GM19035 (cell line): ENCODE results near the gene NUDT3.
"Not testable (repeated sequence)": the region's sequence is repeated elsewhere in the genome, so short reads cannot be mapped to it uniquely, and the experiment has no call there.

Source experiments
- ATAC-seq: cut with Tn5 transposase; IDR thresholded peaks from one replicate; pipeline ENCODE4 v1.9.1; 2021; ENCODE audit not compliant: unreplicated experiment

Gene NUDT3

DNA sequence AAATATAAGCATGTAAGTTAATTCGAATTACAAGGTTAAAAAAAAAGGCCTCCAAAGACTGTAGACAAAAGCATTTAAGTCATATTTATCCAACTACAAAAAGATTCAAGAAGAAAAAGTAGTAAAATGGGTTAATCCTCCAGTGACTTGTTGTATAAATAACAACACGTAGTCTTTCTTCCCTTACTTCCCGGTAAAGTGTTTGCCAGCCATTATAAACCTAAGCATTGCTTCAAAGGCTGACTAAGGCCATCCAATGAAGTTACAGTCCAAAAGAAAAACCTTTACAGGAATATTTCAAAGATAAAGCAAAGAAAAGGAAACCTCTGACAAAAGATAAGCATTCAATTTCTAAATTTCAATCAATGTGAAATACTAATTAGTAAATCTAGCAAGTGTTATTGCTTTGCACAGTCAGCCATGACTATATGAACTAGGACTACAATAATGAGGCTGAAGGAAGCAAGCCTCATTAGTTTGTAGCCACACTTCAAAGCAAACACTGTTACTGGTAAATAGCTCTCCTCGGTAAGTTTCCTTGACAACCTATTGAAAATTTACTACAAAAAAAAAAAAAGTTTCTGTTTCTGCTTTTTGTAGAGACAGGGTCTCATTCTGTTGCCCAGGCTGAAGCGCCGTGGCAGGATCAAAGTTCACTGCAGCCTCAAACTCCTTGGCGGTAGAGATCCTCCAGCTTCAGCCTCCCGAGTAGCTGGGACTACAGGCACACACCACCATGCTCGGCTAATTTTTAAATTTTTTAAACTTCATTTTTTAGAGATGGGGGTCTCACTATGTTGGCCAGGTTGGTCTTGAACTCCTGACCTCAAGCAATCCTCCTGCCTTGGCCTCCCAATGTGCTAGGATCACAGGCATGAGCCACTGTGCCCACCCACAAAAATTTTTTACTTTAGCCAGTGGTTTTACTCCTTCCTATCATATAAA, 46.0 kb downstream of the NUDT3 start:
- ATAC-seq = no peak

DNA sequence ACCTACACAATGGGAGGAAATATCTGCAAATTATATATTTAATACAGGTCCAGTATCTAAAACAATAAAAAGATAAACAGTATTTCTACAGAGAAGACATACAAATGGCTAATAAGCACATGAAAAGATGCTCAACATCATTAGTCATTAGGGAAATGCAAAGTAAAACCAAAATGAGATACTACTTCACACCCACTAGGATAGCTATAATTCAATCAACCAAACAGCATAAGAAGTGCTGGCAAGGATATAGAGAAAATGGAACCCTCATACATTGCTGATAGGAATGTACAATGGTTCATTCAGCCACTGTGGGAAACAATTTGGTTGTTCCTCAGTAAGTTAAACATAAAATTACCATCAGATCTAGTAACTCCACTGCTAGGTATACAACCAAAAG, 48.7 kb downstream of the NUDT3 start:
- ATAC-seq = no peak

DNA sequence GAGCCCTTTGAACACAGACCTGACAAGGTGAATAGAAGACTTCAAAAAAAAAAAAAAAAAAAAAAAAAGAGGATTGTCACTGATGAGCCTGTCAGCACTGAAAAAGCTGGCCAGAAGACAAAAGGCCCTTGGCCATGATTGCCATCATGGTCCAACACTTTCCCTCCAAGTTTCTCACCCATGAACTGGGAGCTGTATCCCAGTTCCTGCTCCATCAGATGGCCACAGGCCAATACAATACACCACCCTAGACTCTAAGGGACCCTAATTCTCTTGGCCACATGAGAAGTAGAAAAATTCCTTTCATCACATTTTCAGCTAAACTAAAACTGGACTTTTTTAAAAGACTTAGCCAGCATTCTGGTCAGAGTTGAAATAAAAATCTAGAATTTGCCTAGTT, 50.2 kb downstream of the NUDT3 start:
- ATAC-seq = no peak

DNA sequence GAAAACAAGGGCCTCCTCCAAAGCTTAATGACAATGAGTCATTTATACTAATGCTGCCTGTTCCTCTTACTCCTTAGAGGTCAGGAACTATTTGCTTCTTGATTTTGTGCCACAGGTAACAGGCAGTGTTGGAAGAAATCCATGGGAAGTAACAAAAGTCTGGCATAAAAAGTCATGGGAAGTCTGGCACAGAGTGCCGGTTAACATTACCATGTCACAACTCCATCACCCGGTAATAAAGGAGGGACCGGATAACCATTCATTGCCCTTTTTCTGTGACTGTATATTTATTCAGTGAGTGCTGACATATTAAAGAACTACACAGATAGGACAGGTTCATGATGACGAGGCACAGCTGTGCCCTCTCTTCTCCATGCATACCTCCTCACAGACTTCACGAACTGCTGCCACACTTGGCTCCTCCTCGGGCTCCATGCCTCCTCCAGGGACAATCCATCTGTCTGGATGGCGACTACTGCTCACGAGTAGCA, 50.9 kb downstream of the NUDT3 start:
- no peak for ATAC-seq

DNA sequence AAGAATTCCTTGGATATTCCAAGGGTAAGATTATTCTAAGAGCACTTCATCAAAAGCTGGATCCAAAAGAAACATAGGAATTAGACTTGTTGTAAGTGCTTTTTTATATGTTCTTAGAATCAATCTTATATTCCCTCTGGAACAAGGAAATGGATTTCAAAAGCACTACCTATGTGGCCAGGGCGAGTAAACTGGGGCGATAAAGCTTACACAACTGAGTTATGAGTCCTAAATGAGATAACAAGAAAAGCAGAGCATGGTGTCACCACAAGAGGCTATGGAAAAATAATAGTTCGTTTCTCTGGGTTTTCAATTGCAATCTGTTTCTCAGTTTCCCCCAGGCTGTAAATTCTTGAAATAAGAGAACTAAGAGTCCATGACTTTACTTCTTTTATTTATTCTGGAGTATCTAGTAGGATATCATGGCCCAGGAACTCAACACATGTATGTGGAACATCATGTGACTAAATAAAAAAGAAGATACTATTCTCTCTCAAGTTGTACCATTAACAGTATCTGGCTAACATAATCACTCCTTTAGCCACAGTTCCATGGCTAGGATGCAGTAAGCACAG, 51.5 kb downstream of the NUDT3 start:
- ATAC-seq = no peak

DNA sequence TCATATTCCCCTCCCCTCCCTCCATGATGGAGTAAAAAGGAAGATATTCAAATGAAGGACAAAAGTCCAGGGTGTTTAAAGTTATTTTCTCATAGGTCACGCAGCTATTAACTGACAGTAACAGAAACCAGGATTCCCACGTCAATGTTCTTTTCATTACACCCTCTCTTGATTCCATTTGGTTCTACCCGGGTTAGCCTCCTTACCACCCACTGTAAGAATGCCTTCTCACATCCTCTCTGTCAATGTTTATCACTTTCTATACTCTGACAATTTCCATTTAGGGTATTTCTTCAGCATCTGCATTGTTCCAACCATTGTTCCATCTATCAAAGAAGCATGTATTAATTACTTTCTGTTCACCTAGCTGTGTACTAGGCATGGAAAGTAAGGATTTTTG, 52.1 kb downstream of the NUDT3 start:
- ATAC-seq = no peak

DNA sequence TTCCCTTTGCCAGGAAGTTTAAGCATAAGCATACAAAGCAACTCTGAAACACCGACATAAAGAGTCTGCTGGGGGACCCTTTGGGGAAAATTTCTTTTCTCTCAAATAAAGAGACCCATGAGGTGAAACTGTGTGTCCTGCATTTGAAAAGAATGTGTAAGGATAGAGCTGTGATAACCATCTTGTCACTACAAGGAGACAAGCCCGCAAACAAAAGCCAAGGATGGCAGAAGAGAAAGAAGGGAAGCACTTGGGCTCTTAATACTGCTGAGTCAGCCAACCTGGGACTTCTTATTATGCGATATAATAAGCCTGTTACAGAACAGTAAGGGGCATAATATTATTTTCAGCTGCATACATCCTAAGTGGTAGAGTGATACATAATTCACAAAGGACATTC, 52.5 kb downstream of the NUDT3 start:
- ATAC-seq = no peak

DNA sequence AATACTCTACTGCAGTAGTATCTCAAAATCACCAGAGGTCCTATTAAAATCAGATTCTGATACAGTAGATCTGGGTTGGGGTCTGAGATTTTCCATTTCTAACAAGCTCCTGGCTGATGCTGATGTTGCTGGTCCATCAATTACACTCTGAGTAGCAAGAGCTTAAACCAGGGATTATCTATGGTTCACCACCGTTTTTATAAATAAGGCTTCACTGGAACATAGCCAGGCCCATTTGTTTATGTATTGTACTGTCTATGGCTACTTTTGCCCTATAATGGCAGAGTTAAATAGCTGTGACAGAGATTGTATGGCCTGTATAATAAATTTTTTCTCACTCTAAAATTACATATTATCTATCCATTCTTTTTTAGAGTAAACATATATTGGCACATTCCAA, 53.0 kb downstream of the NUDT3 start:
- ATAC-seq = no peak

DNA sequence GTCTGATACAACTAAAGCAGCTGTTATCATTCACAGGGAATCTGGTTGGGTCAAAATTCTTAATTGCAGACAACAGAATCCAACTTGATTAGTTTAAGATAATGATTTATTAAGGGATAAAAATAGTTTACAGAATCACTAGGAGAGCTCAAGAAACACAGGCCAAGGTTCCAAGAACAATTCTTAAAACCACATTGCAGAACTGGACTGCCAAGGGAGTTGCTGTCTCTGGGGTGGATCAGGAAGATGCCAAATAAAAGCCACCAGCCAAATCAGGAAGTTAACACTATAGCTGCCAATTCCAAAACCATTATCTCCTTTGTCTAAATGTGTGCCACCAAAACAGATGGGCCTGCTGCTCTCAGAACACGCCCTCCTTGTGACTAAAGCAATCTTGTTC, 53.7 kb downstream of the NUDT3 start:
- ATAC-seq = no peak

DNA sequence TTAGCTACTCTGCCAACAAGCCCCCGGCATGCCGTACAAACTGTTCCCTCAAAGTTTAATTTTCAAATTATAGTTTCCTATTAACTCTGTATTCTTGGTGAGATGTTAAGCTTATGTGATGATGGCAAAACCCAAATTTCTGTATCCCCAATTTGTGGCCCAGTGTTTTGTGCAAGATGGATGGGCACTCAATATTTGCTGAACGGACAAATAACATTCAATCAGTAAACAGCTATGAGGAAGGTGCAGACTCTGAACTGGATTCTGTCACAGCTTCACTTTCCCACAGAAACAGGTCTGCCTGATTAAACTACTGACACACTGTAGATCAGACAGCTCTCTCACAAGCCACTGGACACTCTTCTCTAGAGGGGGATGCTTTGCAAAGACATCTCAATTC, 54.1 kb downstream of the NUDT3 start:
- no peak for ATAC-seq

DNA sequence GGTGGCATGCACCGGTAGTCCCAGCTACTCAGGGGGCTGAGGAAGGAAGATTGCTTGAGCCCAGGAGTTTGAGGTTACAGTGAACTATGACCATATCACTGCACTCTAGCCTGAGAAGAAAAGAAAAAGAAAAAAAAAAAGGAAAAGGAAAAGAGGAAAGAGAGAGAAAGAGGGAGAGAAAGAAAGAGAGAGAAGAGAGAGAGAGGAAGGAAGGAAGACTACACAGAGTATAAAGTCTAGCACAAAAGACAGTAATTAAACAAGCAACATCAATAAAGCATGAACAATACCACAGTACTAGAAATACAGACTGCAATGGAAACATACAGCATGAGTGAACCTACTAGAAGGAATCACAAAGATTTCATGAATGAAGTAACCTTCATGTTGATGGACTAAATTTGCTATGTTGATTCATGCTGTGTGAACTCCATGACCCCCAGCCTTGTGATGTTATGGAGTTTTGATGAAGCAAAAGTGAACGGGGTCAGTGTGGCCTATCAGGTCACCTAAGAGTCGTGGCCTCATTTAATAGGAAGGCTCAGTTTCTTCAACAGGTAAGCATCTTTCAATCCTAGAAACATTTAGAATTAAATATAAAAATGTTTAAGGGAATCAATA, 57.6 kb downstream of the NUDT3 start:
- no peak for ATAC-seq

DNA sequence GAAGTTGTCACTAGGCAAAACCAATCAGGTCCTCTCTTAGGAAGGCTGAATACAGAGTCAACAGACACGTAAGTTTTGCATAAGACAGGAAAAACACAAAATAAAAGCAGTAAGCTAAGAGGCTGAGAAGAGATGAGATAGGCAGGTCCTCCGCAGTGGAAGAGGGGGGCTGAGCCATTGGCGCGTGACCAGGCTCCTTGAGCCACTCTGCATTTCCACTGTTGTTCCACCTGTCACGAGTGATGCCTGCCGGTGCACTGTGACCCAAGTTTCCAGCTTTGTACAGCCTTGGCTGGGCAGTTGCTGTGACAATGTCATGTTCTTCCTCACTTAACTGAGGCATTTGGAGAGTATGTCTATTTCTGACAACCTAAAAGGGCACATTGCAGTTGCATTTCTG, 58.6 kb downstream of the NUDT3 start:
- ATAC-seq = no peak

DNA sequence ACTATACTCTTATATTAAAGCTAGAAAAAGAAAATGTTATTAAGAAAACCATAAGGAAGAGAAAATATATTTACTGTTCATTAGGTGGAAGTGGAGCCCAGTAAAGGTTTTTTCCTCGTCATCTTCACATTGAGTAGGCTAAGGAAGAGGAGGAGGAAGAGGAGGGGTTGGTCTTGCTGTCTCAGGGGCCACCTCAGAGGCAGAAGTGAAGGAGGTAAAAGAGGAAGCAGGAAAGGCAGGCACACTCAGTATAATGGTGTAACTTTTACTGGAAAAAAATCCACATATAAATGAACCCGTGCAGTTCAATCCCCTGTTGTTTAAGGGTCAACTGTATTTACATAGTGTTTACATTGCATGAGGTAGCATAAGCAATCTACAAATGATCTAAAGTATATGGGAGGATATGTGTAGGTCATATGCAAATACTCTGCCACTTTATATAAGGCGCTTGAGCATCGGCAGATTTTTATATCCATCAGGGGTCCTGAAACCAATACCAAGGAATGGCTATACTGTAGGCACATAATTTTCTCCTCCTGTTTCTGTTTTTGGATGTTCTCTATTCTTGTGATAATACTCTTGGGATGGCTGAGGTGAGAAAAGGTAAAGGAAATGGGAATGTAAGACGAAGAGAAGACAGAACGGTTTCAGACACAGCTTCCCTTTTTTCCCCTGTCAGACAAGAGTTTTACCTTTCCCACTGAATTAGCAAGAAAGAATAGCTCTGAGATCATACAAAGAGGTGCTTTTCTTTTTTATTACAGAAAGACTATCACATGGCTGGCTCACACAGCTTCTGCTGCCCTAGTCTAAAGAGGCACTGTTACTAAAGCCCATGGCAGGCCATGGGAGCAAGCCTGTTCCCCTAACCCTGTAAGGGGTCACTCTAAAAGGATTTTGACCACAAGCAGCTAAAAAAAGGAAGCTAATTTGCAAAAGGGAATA, 59.9 kb downstream of the NUDT3 start:
- no peak for ATAC-seq

DNA sequence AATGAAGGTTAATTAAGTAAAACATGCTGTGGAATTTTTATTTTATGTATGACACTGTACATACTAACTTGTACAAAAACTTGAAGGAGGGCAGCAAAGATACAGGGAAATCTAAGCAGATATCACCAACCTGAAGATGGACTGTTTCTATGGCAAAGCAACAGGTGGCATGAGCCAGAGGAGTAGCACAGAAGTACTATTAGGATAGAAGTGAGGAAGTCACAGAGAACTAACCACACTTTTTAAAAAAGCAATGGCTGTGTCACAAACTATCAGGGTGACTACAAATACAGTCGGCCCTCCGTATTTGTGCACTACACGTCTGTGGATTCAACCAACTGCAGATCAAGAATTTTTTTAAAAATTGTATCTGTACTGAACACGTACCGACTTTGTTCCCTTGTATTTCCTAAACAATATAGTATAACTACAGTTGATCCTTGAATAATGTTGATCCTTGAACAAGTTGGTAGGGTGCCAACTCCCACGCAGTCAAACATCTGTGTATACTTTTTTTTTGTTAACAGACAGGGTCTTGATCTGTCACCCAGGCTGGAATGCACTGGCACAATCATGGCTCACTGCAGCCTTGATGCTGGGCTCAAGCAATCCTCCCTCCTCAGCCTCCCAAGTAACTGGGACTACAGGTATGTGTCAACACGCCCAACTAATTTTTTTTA, 61.0 kb downstream of the NUDT3 start:
- ATAC-seq = no peak

DNA sequence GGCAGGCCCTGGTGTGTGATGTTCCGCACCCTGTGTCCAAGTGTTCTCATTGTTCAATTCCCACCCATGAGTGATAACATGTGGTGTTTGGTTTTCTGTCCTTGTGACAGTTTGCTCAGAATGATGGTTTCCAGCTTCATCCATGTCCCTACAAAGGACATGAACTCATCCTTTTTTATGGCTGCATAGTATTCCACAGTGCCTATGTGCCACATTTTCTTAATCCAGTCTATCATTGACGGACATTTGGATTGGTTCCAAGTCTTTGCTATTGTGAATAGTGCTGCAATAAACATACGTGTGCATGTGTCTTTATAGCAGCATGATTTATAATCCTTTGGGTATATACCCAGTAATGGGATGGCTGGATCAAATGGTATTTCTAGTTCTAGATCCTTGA, 62.7 kb downstream of the NUDT3 start:
- ATAC-seq = not testable (repeated sequence)

DNA sequence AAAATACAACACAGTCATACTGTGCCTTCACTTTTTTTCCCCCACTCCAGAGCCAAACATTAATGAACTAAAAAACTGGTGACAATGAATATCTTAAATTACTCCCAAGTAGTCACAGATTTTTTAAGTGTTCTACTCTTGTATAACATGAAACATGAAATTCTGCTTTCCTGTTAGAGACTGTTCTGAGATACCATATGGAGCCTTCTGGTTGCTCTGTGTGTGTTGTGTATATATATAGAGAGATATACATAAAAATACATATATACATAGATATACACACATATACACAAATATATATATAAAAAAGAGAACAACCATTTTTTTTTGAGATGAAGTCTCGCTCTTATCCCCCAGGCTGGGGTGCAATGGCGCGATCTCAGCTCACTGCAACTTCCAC, 63.5 kb downstream of the NUDT3 start:
- ATAC-seq = no peak

DNA sequence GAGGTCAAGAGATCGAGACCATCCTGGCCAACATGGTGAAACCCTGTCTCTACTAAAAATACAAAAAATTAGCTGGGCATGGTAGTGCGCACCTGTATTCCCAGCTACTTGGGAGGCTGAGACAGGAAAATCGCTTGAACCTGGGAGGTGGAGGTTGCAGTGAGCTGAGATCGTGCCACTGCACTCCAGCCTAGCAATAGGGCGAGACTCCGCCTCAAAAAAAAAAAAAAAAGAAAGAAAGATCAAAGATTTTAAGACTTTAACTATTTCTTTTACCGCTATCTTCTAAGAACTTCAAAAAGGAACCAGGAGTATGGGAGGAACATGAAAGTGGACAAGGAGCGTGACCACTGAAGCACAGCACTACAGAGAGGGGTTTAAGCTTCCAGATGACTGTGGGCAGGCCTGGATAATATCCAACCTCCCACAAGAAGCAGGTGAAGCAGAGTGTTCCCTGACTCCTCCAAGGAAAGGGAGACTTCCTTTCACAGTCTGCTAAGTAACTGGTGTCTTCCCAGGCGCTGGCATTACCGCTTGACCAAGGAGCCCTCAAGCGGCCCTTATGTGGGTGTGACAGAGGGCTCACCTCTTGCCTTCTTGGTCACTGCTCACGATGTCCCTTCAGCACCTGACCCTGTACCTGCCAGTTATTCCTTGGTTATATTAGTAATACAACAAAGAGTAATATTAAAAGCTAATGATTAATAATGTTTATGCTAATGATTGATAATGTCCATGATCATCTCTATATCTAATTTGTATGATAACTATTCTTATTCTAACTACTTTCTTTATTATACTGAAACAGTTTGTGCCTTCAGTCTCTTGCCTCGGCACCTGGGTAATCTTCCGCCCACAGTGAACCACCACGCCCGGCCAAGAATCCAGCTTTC, 64.9 kb downstream of the NUDT3 start:
- ATAC-seq = not testable (repeated sequence)

DNA sequence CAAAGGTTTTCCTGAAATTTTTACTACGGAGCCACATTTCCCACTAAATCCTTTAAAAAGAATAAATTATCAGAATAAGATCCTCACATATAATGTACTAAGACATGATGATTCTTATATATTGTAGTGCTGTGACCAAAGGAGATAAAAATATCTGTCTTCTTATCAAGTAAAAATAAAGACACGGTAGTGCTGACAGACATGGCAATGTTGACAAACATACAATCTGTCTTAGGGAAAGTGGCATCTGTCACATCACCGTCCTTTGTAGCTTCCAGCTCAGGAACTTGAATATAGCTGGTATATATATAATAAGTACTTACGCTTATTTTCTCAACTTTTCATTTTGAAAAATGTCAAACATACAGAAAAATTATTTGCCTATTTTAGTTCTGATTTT, 66.8 kb downstream of the NUDT3 start:
- no peak for ATAC-seq

DNA sequence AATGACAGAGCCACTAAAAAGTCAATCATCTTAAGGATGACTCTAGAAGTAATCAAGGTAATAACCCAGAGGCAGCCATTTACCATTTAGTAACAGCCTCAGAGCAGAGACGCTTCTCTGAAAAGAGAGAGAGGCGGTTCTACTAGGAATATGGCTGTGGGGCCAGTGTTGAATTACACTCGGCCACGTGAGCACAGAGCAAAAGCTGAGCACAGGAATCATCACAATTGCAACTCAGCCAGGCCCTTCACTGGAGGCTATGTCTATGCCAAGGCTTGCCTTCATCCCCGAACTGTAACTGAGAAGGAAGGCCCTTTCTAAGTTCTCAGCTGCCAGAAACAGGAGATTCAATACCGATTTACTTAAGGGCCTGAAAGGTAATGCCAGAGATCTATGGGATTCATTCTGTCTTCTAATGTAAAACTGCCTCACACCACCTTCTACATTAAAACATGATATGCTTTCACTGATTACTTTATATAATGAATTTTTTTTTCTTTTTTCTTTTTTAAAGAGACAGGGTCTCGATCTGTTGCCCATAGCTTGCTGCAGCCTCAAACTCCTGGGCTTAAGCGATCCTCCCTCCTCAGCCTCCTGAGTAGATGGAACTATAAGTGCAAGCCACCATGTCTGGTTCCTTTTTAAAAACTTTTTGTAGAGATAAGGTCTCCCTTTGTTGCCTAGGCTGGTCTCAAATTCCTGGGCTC, 67.6 kb downstream of the NUDT3 start:
- ATAC-seq = no peak
